ENCODE results near the gene PDIA5.

The PDIA5 gene

DNA sequence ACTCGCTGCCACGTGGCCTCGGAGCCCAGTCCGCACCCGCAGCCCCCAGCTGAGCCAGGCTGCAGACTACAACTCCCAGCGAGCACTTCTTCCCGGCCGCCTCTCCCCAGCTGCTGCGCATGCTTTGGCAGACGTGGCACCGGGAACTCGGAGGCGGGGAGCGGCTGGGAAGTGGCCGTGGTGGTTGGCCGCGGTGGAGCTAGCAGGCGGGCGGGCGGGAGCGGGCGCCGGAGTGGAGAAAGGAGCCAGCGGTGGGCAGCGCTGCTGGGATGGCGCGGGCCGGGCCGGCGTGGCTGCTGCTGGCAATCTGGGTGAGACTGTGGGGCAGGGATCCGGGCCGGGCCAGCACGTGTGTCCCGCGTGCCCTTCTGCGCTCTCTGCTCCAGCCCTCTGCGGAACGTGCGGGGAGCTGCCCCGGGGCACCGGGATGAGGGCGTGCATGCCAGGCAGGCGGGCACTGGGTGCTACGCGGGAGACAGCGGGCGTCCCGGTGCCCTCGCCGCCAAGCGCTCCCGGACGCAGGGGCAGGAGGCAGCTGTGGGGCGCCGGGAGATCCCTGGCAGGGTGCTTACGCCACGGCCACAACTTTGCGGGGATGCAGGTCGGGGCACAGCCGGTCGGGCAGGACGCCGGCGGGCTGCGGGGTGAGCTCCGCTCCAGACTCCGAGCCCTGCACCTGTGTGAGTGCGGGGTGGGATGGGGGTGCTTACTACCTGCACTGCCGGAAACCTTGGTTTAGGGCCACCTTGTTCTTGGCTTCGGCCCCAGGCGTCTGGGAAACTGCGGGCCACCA, at the start of gene PDIA5:
Gene PDIA5 (plus strand): TSS at position 130 of the 793 bp plus-strand sequence. CDS start 140 bp downstream, at position 270.
- DNase-seq (ENCODE audit: low spot score), result peak; percentile 92

GRCh38 chr3:123018683-123019082, 48.1 kb upstream of the PDIA5 start:
- DNase-seq (ENCODE audit: low spot score), result no peak

- no peak for DNase-seq (ENCODE audit: low spot score)
Observed at GRCh38 chr3:123019161-123019560, 47.7 kb upstream of the PDIA5 start.

DNA sequence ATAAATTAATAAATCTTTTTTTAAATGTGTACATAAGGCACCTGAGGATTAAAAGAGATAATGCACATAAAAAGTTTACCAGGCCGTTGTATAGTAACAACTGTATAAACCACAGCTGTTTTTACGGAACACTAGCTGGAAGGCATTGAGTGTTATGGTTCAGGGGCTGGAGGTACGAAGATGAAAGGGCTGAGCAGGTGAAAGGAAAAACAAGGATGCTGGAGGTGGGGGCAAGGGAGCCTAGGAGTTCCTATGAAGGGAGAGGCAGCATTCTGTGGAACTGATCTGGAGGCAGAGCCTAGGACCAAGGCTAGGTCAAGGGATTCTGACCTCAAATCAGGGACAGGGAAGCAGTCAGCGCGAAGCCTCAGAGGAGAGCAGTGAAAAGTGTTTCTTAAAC, 47.2 kb upstream of the PDIA5 start:
- DNase-seq (ENCODE audit: low spot score), result no peak

- DNase-seq (ENCODE audit: low spot score), result no peak
Observed at GRCh38 chr3:123020709-123021108, 46.1 kb upstream of the PDIA5 start.

GRCh38 chr3:123021388-123021787, 45.4 kb upstream of the PDIA5 start:
- DNase-seq (ENCODE audit: low spot score), result no peak

GRCh38 chr3:123021996-123022510, 44.8 kb upstream of the PDIA5 start:
- DNase-seq (ENCODE audit: low spot score), result no peak

GRCh38 chr3:123024056-123024455, 42.8 kb upstream of the PDIA5 start:
- DNase-seq (ENCODE audit: low spot score), result no peak

DNA sequence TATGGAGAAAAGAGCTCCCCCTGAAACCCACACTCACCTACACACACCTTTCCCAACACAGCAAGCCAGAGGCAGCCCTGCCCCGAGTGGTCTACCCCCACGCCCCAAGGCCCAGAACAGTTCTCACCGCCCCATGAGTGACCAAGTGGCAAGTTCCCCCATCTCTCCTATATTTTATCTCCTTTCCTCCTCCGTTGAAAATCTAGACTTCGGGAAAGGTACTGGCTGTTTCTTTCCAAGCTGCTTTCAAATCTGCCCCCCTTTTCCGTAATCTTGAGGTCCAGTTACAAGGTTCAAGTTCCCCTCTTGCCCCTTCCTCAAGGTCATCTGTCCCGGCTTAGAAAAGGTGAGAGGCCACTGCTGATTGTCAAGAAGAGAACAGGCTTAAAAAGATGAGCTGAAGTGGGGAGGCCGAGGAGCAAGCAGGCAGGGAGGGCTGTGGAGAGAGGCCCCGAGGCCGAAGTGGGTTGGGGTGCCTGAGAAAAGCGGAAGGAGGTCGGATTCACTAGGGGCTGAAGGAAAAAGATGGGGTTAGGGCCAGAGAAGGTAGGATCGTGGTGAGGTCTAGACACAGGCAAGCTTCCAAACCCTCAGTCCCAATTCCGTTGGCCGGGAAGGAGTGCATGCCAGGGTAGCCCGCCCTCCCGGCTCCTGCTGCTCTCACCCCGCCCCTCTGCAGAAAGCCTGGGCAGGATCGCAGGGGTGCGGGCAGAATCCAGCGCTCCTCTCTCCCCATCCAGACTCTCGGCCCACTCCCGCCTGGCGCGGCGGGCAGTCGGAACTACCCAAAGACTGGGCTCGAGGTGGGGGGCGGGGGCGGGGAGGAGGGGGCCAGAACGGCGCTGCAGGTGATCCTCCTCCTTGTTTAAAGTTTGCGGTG, 40.9 kb upstream of the PDIA5 start:
- DNase-seq (ENCODE audit: low spot score), result no peak

- no peak for DNase-seq (ENCODE audit: low spot score)
Observed at GRCh38 chr3:123026565-123027291, 40.1 kb upstream of the PDIA5 start.

DNA sequence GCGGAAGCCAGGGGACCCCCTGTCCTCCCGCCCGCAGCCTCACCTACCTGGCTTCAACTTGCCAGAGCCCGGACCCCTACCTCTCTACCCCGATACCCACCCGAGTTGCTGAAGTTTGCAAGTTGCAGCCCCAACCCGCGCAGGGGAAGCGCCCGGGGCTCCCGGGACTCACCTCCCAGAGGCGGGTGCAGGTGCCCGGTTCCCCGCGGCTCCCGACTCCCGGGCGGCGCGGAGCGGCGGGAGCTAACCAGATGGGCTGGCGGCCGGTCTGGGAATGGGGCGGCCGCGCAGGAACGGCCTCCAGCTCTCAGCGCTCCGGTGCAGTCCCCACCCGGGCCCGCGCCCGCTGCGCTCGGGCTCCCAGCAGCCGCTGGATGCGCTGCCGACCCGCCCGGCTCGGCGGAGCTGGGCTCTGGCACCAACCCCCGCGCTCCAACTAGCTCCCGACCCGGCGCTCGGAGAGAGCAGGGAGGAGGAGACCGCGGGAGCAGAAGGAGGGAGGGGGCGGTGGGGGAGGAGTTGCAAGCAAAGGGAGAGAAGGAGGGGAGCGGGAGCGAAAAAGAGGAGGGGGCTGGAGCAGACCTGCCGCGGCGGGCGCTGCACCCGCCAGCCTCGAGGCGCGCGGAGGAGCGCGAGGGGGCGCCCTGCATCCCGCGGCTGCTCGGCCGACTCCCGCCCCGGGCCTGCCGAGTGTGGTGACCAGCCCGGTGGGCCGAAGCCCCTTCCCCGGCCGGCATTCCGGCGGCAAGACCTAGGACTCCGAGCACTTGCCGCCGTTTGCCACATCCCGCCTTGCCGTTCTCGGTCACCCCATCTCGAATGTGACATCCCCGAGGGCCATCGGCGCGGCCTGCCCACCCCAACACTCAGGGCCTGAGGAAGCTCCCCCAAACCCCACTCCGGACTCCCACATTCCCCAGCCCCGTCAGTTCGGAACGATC, 39.3 kb upstream of the PDIA5 start, which contains the start of gene SEMA5B:
Gene SEMA5B (minus strand): TSS at position 472 of the 941 bp plus-strand sequence. CDS start 66,500 bp downstream, outside the sequence.
- no peak for DNase-seq (ENCODE audit: low spot score)

DNA sequence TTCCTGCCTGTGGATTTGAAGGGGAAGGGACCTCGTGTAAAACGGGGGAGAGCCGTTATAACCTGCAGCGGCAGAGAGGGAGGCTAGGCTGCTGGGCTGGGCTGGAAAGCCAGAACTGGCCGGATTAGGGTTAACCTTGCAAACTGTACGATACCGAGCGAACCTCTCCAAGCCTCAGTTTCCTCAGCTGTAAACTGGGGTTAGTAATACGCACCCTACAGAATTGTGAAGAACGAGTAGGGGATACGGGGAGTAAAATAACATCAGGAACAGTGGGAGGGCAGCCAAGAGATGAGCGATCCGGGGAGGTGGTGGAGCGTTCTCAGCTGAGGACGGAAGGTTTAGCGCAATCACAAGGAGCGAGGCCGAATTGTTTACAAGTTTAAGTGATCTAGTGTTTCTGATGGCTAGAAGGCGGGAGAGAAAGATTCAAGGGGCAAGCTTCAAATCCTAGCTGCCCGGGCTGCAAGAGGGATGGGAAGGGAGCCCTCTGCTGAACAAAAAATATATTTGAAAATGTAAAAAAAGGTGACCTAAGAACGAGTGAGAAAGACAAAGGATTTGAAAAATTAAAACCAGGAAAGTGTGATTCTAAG, 38.5 kb upstream of the PDIA5 start:
- DNase-seq (ENCODE audit: low spot score), result peak; percentile 78

GRCh38 chr3:123031051-123031450, 35.8 kb upstream of the PDIA5 start:
- DNase-seq (ENCODE audit: low spot score), result no peak

DNA sequence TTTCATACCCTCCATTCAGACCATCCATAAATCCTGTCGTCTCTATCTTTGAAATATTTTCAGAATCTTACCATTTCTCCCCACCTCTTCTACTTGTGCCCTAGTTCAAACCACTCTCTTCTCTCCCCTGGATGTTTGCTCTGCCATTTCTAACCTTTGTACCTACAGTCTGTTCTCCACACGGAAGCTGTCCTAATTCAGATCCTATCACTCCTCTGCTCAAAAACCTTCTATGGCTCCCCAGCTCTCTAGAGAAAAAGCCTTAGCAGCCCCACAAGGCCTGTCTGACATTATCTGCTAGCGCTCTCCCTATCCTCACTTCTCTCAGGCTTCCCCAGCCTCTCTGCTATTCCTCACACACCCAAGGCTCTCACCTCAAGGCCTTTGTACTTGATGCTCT, 34.8 kb upstream of the PDIA5 start:
- DNase-seq (ENCODE audit: low spot score), result no peak

DNA sequence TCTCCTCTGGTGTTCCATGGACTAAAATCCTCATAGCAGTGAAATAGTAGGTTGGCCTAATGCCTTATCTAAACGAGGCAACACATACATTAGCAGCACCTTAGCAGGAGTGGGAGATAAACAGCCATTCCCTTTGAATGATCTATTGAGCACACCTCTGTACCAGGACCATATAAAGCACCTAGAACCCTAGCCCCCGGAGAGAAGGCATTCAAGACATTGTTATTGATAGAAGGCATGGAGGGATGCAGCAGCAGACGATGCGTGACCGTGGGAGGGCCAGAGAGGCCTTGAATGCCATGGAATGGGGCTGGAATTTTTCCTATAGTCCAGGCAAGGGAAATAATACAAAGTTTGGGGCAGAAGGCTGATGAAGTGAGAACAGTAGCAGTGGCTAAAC, 32.7 kb upstream of the PDIA5 start:
- no peak for DNase-seq (ENCODE audit: low spot score)

- no peak for DNase-seq (ENCODE audit: low spot score)
Observed at GRCh38 chr3:123034996-123035395, 31.8 kb upstream of the PDIA5 start.

DNA sequence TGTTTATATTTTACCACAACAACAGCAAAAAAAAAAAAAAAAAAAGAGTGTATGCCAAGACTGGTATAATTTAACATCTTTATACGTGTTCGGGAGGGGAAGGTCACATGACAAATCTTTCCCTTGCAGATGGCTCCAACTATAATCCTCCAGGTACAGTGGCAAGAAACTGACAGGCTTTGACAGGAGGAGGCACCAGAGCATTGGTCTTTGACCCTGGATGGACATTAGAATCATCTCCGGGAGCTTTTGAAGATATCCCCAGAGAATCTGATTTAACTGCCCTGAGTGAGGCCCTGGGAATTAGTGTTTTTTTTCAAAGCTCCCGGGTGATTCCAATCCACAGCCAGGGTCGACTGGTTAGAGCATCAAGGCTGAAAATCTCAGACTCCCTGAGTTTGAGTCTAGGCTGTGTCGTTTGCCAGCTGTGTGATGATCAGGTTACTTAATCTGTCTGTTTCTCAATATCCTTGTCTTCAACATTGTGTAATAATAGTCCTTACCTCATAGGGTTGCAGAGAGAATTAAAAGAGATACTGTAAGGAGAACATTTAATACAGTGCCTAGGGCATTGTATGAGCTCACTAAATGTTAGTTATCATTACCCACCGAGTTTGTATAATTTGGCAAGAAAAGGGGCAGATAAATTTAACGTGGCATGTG, 30.3 kb upstream of the PDIA5 start:
- no peak for DNase-seq (ENCODE audit: low spot score)

DNA sequence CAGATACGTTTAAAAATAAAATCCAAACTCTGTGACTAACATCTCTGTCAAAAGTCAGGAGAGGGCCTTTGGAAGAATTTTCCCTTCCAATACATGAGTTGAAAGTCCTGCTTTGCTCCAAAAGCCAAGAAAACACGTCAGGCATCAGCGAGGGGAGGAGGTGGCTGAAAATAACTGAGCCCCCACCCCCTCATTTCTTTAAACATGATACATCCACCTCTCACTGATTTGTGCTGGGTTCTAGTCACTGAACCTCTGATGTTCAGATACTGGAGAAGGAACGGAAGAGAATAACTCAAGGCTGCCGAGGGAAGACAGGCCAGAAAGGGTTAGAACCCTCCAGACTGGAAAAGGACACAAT, 29.8 kb upstream of the PDIA5 start:
- DNase-seq (ENCODE audit: low spot score), result no peak

DNA sequence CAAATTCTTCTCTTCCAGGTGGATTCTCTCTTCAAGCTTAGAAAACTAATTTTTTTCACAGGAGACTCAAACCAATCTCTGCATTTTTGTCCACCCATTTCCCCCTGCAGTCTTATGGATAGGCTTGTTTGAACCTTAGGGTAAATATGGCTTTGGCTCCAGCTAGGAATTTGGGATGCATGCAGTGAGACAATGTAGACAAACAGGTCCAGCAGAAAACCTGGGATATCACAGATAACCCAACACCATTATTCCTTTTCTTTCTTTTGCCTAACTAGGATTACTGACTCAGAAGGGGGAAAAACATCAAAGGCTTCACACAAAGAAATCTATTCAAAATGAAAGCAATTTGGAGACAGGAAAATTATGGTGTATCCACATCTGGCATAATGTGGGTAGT, 28.1 kb upstream of the PDIA5 start:
- no peak for DNase-seq (ENCODE audit: low spot score)

DNA sequence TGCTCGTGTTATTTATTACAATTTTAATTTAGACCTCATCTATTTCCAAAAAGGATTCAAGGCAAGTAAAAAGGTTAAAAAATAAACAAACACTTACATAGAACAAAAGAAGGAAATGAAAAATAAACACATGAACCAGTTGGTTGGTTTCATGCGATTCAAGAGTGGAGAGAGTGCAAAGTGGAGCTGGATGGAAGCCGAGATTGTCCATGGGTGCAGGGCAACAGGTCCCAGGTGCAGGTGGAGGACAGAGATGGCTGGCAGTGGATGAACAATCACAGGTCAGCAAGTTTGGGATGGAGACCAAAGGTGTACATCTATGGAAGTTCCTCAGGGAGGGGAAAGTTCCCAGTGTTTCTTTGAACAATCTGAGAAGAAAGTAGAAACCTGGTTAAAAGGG, 27.6 kb upstream of the PDIA5 start:
- DNase-seq (ENCODE audit: low spot score), result no peak

Data from SW480 (cell line).